T47D (cell line): ENCODE results near the gene AUNIP.
A peak's percentile ranks its signal among the peaks of the same experiment; 100 is the strongest.

Experiments used
- DNase-seq, 2 experiments: peaks; one replicate each; pipeline versions ENCODE4 v3.0.0 to v3.0.0-alpha.2; 2011 to 2012; ENCODE audit warnings: low read depth in 1 of 2, low spot score in 1 of 2
- JUND ChIP-seq: IDR thresholded peaks from 2 replicates; pipeline ENCODE4 v1.6.1; 2012; ENCODE audit warnings: low read depth
- in situ Hi-C: cut with HindIII; loops from 2 replicates; pipeline ENCODE4 v1.10.0; 2016; ENCODE audit warnings: low sequenced_read_pairs, low pct_unique_long_range_greater_than_20kb

AUNIP gene

GRCh38 chr1:25813734-25814471, 45.4 kb downstream of the AUNIP start:
- no peak for TF ChIP-seq JUND
- in situ Hi-C loops: no loop called here
- no peak for DNase-seq

DNA sequence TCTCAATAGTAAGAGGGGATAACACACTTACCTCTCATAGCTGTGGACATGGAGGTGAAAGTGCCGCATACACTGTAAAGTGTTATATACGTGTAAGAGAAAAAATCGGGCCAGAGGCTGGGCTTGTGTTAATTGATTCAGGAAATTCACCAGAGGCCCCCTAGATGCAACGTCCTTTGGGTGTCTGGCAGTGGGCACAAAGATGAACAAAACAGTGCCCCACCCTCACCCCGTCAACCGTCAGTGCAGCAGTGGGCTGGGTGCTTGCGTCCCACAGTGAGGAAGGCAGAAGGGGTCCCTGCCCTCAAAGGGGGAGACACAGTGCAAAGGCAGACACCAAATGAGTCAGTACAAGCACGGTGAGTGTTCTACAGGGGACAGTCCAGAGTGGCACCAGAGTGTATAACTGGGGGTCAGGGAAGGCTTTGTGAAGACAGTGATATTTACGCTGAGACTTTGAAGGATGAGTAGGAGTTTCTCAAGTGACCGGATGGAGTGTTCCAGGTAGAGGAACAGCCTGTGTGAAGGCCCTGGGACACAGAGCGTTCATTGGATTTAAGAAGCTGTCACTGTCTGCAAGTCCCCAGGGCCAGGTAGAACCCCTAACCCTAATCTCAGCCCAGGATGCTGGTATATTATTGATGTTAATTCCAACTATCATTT, 46.1 kb downstream of the AUNIP start:
- no peak for DNase-seq
- in situ Hi-C loops: no loop called here
- no peak for TF ChIP-seq JUND

GRCh38 chr1:25811384-25812082, 47.7 kb downstream of the AUNIP start:
- DNase-seq: no peak
- TF ChIP-seq JUND: no peak
- in situ Hi-C loops: no loop called here

DNA sequence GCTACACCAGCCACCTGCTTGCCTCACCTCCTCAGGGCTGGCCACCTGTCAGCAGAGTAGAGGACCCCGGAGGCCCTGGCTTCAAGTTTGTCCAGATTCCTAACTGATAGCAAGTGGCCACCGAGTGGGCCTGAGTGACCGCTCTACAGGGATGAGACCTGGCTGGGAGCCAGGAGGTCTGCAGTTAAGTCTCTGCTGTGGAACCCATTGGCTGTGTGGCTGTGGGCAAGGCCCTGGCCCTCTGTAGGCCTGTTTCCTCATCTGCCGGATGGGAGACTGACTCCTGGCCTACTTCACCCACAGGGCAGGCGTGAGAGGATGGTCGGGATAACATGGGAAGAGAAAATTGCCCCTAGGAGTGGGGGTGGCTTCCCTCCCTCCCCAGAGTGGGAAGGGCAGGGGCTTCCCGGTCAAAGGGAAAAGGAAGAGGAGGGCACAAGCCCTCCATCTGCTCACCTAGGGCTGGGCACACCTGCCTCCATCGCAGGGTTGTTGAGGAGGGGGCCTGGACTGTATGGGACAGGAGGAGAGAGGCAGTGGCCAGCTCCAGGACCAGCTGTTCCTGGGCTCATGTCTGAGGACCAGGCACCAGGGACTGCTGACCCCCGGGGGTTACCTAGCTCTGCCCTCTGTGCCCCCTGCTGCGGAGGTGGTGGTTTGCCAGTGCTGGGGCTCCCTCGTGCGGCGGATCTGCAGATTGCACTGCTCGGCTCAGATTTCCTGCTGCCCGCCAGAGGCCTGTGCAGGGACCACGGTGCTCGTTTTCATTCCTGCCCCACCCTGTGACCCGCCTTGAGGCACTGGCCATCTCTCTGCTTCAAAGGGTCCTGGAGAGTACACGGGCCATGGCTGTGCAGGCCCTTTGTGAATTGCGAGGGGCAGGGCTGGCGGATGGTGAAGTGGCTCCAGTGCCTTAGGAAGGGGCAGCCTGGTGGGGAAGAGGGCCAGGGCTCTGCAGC, 48.6 kb downstream of the AUNIP start:
- peak in 1 of 2 experiments; percentile 43 for DNase-seq
- in situ Hi-C loops: no loop called here

GRCh38 chr1:25809929-25810328, 49.3 kb downstream of the AUNIP start:
- no peak for DNase-seq
- no peak for TF ChIP-seq JUND
- in situ Hi-C loops: no loop called here

More for the DNA sequence above, 48.6 kb downstream of the AUNIP start:
- TF ChIP-seq JUND: no peak

DNA sequence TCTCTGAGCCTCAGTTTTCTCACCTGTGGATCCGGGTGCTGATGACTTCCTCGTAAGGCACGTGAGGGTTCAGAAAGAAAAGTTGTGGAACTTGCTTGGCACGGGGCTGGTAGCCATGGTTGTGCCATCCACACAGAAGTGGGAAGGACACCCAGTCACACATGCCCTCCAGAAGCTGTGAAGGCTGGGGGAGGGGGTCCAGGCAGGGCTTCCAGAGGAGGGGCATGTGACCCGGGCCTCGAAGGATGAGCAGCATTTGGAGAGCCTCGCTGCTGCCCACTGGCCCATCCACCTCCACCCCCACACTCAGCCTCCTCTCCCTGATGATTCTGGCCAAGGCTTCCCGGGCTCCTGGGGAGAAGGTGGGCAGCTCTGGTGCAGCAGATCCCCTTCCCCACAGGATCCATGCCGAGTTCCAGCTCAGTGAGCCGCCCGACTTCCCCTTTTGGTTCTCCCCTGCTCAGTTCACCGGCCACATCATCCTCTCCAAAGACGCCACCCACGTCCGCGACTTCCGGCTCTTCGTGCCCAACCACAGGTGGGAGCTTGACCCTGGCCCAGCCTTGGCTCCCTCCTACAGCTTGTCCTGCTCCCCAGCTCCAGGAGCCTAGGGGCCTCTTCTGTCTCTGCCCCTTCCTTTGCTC, 49.9 kb downstream of the AUNIP start:
- no peak for TF ChIP-seq JUND
- DNase-seq: peak; percentile 59 to 80
- in situ Hi-C loops: no loop called here

- in situ Hi-C loops: no loop called here
- no peak for DNase-seq
- no peak for TF ChIP-seq JUND
Observed at GRCh38 chr1:25808481-25809244, 50.6 kb downstream of the AUNIP start.

DNA sequence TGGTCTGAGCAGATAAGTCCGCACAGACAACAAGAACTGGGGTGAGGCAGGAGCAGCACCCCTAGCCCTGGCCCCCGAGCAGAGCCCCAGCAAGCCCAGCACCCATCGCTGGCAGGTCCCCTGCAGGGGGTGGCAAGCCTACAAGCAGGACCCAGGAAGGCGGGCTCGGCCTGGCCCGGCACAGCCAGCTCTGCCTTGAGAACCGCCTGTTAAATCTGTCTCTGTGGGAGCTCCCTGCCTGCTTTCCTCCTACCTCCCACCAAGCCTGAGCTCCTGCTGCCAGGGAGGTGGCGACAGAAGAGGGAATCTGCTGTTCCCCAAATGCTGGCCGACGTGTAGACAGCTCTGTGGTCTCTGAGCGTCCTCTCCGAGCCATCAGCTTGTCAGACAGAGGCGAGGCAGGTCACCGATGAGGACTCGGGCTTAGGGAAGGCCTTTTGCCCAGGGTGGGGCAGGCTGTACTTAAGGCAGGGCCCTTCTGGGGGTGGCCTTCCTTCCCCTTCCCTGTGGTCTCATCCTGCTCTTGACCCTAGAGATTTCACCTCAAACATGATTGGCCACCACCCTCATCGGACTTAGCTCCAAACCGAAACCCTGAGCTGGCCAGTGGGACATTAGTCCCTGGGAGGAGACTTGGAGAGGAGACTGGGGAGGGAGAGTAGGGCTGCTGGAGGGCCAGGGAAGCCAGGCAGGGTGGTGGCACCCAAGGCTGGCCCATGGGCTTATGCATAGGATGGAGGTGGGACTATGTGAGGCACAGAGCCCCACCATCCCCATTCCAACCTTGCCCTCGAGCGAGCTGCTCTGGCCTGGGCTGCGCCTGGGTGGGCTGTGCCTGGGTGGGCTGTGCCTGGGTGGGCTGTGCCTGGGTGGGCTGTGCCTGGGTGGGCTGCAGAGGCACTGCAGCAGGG, 51.5 kb downstream of the AUNIP start:
- DNase-seq: no peak
- no peak for TF ChIP-seq JUND
- in situ Hi-C loops: no loop called here

GRCh38 chr1:25806418-25806817, 52.8 kb downstream of the AUNIP start:
- no peak for DNase-seq
- in situ Hi-C loops: no loop called here

DNA sequence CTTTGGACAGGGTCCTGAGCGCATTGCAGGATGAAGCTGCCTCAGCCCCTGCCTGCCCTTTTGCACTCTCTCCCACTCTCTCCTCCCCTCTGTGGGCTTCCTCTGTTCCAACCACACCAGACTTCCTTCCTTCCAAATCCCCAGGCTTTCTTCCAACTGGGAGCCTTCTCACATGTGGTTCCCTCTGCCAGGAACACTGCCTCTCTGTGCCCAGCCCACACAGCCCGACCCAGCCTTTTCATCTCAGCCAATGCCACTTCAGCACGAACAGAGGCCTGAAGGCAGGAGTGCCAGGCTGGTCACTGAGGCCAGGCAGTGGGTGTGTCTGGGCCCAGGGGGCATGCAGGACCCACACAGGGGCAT, 53.4 kb downstream of the AUNIP start:
- no peak for DNase-seq
- no peak for TF ChIP-seq JUND
- in situ Hi-C loops: no loop called here

More at GRCh38 chr1:25806418-25806817, 52.8 kb downstream of the AUNIP start:
- no peak for TF ChIP-seq JUND
